ENCODE results near the gene SH2D2A.

SH2D2A gene

DNA sequence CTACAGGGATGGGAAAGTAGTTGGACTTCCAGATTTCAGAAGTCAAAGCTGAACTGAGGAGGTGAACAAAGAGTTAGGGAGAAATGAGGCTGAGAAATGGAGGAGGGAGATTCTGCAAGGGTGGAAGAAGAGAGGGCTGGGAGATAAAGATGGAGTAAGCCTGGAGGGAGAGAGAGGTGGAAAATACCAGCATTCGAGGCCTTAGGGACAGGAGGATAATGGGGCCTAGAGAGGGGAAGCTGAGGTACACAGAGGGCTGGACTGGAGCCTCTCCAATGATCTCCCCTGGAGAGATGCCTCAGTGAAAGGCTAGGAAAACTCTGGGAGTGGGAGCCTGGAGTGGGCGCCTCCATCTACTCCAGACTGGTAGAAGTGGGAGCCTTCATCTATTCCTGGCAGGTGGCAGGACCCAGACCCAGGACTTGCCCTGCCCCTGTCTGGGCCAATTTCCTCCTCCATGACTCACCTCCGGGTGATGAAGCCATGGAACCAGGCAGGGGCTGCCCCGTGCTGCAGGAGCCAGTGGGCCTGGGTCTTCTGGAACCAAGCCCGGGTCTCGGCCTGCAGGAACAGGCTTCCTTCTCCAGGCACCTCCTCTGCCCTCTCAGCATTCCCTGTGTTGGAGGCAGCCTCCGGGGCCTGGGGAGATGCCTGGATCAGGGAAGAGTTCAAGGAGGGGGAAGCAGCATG, 1.9 kb downstream of the SH2D2A start:
- DNase-seq (no peak), ATAC-seq (ENCODE audit: insufficient read depth, low read depth) (no peak)
- no peak overlapping the region for H3K4me3 ChIP-seq (ENCODE audit: low read depth in 1 of 2, low read length in 2 of 2)
- H3K4me1 ChIP-seq (ENCODE audit: insufficient read depth, low read length), result peaks cover 22% of the 10 kb centered on the region
- no peak for TF ChIP-seq EZH2 (IDR thresholded peaks at IDR 0.05; ENCODE audit: borderline replicate concordance, low read depth, low read length, severe bottlenecking)
- TF ChIP-seq, protein P1, sequence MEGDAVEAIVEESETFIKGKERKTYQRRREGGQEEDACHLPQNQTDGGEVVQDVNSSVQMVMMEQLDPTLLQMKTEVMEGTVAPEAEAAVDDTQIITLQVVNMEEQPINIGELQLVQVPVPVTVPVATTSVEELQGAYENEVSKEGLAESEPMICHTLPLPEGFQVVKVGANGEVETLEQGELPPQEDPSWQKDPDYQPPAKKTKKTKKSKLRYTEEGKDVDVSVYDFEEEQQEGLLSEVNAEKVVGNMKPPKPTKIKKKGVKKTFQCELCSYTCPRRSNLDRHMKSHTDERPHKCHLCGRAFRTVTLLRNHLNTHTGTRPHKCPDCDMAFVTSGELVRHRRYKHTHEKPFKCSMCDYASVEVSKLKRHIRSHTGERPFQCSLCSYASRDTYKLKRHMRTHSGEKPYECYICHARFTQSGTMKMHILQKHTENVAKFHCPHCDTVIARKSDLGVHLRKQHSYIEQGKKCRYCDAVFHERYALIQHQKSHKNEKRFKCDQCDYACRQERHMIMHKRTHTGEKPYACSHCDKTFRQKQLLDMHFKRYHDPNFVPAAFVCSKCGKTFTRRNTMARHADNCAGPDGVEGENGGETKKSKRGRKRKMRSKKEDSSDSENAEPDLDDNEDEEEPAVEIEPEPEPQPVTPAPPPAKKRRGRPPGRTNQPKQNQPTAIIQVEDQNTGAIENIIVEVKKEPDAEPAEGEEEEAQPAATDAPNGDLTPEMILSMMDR (IDR thresholded peaks at IDR 0.05; ENCODE audit: borderline replicate concordance, extremely low read depth, low read length, poor library complexity, severe bottlenecking), result no peak
- H3K27me3 ChIP-seq (ENCODE audit: insufficient read depth, low read length, poor library complexity), result no peaks in the 10 kb centered on the region
- H3K9me3 ChIP-seq (ENCODE audit: insufficient read depth, low read length, severe bottlenecking), result no peaks in the 10 kb centered on the region
- H4K20me1 ChIP-seq (ENCODE audit: insufficient read depth, low read length), result no peaks in the 10 kb centered on the region
- H3K27ac ChIP-seq (ENCODE audit: low read length), result no peak overlapping the region
- no peak overlapping the region for H3K9ac ChIP-seq (ENCODE audit: low read depth, low read length)
- H3K79me2 ChIP-seq (ENCODE audit: insufficient read depth, low read length), result no peaks in the 10 kb centered on the region
- H3K4me2 ChIP-seq (ENCODE audit: insufficient read depth, low read length), result no peak overlapping the region
- no peaks in the 10 kb centered on the region for H3K36me3 ChIP-seq (ENCODE audit: insufficient read depth, low read length)
- H2AFZ ChIP-seq (ENCODE audit: low read depth, low read length), result no peak overlapping the region

DNA sequence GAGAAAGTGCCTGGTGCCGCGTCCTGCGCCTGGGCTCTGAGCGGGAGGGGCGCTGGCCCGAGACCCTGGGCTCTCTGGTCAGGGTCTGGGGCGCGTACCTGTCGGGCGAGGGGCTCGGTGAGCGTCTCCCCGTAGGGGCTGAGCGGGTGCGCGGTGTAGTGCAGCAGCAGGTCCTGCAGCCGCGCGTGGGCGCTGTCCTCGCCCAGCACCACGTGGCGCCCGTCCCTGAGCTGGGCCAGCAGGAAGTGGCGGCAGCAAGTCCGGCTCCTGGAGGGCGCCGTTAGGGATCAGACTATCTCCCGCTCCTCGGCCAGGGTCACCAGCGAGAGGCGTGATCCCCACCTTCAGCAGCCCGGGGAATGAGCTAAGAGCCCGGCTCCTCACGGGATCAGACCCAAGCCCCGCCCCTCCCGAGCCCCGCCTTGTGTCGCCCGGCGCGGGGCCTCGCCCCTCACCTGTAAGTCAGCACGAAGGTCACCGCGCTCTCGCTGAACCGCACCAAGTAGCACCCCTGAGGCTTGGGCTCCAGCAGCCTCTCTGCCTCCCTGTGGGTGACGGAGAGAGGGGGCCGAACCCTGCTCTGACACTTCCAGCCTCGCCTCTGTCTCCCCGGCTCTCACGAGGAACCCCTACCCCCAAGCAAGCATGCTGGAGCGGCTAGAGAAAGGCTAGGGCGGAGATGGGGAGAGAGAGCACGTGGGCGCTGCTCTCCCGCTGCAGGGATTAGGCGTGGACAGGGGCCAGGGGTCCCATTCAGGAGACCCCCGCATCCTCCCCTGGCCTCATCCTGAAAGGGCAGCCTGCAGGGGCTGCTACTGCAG, 2.7 kb downstream of the SH2D2A start:
- Histone ChIP-seq H3K27ac (ENCODE audit: low read length) (no peak overlapping the region), H3K4me2 (ENCODE audit: insufficient read depth, low read length) (no peak overlapping the region), H3K4me3 (ENCODE audit: low read depth in 1 of 2, low read length in 2 of 2) (no peak overlapping the region), H4K20me1 (ENCODE audit: insufficient read depth, low read length) (no peaks in the 10 kb centered on the region), H2AFZ (ENCODE audit: low read depth, low read length) (no peak overlapping the region), H3K9ac (ENCODE audit: low read depth, low read length) (no peak overlapping the region), H3K9me3 (ENCODE audit: insufficient read depth, low read length, severe bottlenecking) (no peaks in the 10 kb centered on the region), H3K79me2 (ENCODE audit: insufficient read depth, low read length) (no peaks in the 10 kb centered on the region), H3K36me3 (ENCODE audit: insufficient read depth, low read length) (no peaks in the 10 kb centered on the region), H3K4me1 (ENCODE audit: insufficient read depth, low read length) (peaks cover 22% of the 10 kb centered on the region), H3K27me3 (ENCODE audit: insufficient read depth, low read length, poor library complexity) (no peaks in the 10 kb centered on the region)
- TF ChIP-seq, protein P1 (IDR thresholded peaks at IDR 0.05; ENCODE audit: borderline replicate concordance, extremely low read depth, low read length, poor library complexity, severe bottlenecking), result no peak
- no peak for TF ChIP-seq EZH2 (IDR thresholded peaks at IDR 0.05; ENCODE audit: borderline replicate concordance, low read depth, low read length, severe bottlenecking)
- DNase-seq, result no peak
- no peak for ATAC-seq (ENCODE audit: insufficient read depth, low read depth)

DNA sequence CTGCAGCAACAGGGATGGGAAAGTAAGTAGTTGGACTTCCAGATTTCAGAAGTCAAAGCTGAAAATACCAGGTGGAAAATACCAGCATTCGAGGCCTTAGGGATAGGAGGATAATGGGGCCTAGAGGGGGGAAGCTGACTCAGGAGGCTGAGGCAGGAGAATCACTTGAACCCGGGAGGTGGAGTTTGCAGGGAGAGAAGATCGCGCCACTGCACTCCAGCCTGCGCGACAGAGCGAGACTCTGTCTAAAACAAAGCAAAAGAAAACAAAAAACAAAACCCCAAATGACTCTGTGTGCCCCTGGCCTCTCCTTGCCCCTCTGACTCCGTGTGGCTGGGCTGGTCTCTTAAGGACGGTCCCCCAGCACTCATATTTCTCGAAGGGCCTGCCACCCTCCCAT, 3.4 kb downstream of the SH2D2A start:
- Histone ChIP-seq H3K4me1 (ENCODE audit: insufficient read depth, low read length) (peaks cover 22% of the 10 kb centered on the region), H3K27me3 (ENCODE audit: insufficient read depth, low read length, poor library complexity) (no peaks in the 10 kb centered on the region), H4K20me1 (ENCODE audit: insufficient read depth, low read length) (no peaks in the 10 kb centered on the region), H3K4me3 (ENCODE audit: low read depth in 1 of 2, low read length in 2 of 2) (no peak overlapping the region), H3K9ac (ENCODE audit: low read depth, low read length) (no peak overlapping the region), H3K36me3 (ENCODE audit: insufficient read depth, low read length) (no peaks in the 10 kb centered on the region), H3K4me2 (ENCODE audit: insufficient read depth, low read length) (no peak overlapping the region), H3K79me2 (ENCODE audit: insufficient read depth, low read length) (no peaks in the 10 kb centered on the region), H2AFZ (ENCODE audit: low read depth, low read length) (no peak overlapping the region), H3K9me3 (ENCODE audit: insufficient read depth, low read length, severe bottlenecking) (no peaks in the 10 kb centered on the region), H3K27ac (ENCODE audit: low read length) (no peak overlapping the region)
- no peak for ATAC-seq (ENCODE audit: insufficient read depth, low read depth)
- no peak for TF ChIP-seq EZH2 (IDR thresholded peaks at IDR 0.05; ENCODE audit: borderline replicate concordance, low read depth, low read length, severe bottlenecking)
- TF ChIP-seq, protein P1 (IDR thresholded peaks at IDR 0.05; ENCODE audit: borderline replicate concordance, extremely low read depth, low read length, poor library complexity, severe bottlenecking), result no peak
- DNase-seq, result no peak

All from DND-41 (cell line).